SU-DHL-6 (cell line): ENCODE results near the gene NAT9.

Experiments used
- H2AFZ ChIP-seq: fragments of 200-600 bp; sonication (generic); 2 replicates; pipeline ENCODE4 v1.6.1; 2014; ENCODE audit warnings: low read depth, mild to moderate bottlenecking, moderate library complexity, mixed read lengths, antibody characterized with exemption, low read length; ENCODE audit not compliant: severe bottlenecking
- H3F3A ChIP-seq: fragments of 200-600 bp; shearing (Covaris generic); 2 replicates; pipeline ENCODE4 v1.6.0; 2016; ENCODE audit warnings: antibody characterized with exemption, mild to moderate bottlenecking; ENCODE audit not compliant: insufficient read depth
- H3K27ac ChIP-seq: fragments of 200-600 bp; sonication (generic); 2 replicates; pipeline ENCODE4 v1.5.1; 2016; ENCODE audit warnings: low read depth, mild to moderate bottlenecking, low read length, moderate library complexity, mixed read lengths
- H3K27me3 ChIP-seq: fragments of 200-600 bp; sonication (generic), shearing (Covaris generic); 2 replicates; pipeline ENCODE4 v1.6.0; 2014; ENCODE audit warnings: mild to moderate bottlenecking, low read length
- H3K36me3 ChIP-seq: fragments of 200-600 bp; sonication (generic); 2 replicates; pipeline ENCODE4 v1.6.1; 2014; ENCODE audit warnings: mild to moderate bottlenecking, low read length, mixed read lengths
- H3K4me2 ChIP-seq: fragments of 300-600, 200-600 bp; shearing (Covaris generic), sonication (generic); 2 replicates; pipeline ENCODE4 v1.6.0; 2014; ENCODE audit warnings: low read length, low read depth, mild to moderate bottlenecking; ENCODE audit not compliant: poor library complexity, severe bottlenecking
- H3K4me3 ChIP-seq: fragments of 200-600 bp; sonication (generic); 2 replicates; pipeline ENCODE4 v1.5.1; 2014; ENCODE audit warnings: antibody characterized with exemption, low read length, mild to moderate bottlenecking, mixed read lengths; ENCODE audit not compliant: insufficient read depth, poor library complexity, severe bottlenecking
- H3K79me2 ChIP-seq: fragments of 200-600 bp; sonication (generic); 2 replicates; pipeline ENCODE4 v1.6.1; 2014; ENCODE audit warnings: mild to moderate bottlenecking, low read length, moderate library complexity; ENCODE audit not compliant: insufficient read depth
- H3K9ac ChIP-seq: fragments of 200-600 bp; sonication (generic); 2 replicates; pipeline ENCODE4 v1.7.0; 2014; ENCODE audit warnings: mild to moderate bottlenecking, low read length
- H3K9me2 ChIP-seq: fragments of 200-600 bp; sonication (generic); replicated peaks from 2 replicates; pipeline ENCODE4 v1.6.1; 2014; ENCODE audit warnings: low read length; ENCODE audit not compliant: insufficient read depth
- H3K9me3 ChIP-seq: fragments of 200-600 bp; sonication (generic); 2 replicates; pipeline ENCODE4 v1.6.1; 2014; ENCODE audit warnings: low read length, mixed read lengths; ENCODE audit not compliant: insufficient read depth
- H4K20me1 ChIP-seq: fragments of 200-600 bp; sonication (generic); 2 replicates; pipeline ENCODE4 v1.6.1; 2014; ENCODE audit warnings: low read depth, mild to moderate bottlenecking, antibody characterized with exemption, low read length, moderate library complexity, mixed read lengths
- CTCF ChIP-seq: fragments of 200-600 bp; sonication (generic); IDR thresholded peaks from one replicate; pipeline ENCODE4 v1.5.1; 2017; ENCODE audit warnings: antibody characterized with exemption, mild to moderate bottlenecking, low read length, moderate library complexity; ENCODE audit not compliant: insufficient read depth, poor library complexity, severe bottlenecking
- EZH2phosphoT487 ChIP-seq: fragments of 200-600 bp; sonication (generic), shearing (Covaris generic); conservative IDR thresholded peaks from 2 replicates; pipeline ENCODE4 v1.6.1; 2018; ENCODE audit warnings: mild to moderate bottlenecking, antibody characterized with exemption, low read length, moderate library complexity, mixed read lengths

NAT9 gene

GRCh38 chr17:74768069-74768762, 7.9 kb downstream of the NAT9 start:
- Histone ChIP-seq H4K20me1 (no peaks in the 10 kb centered on the region), H2AFZ (no peak overlapping the region), H3F3A (0 out of 2 replicates have a peak, but pooled peaks cover 4% of the 10 kb centered on the region), H3K4me3 (no peak overlapping the region), H3K27ac (no peak overlapping the region), H3K79me2 (no peaks in the 10 kb centered on the region), H3K9me2 (no peaks in the 10 kb centered on the region), H3K9ac (no peak overlapping the region), H3K9me3 (no peaks in the 10 kb centered on the region), H3K36me3 (no peaks in the 10 kb centered on the region), H3K27me3 (no peaks in the 10 kb centered on the region), H3K4me2 (no peak overlapping the region)
- TF ChIP-seq EZH2phosphoT487 (no peak), CTCF (no peak)

DNA sequence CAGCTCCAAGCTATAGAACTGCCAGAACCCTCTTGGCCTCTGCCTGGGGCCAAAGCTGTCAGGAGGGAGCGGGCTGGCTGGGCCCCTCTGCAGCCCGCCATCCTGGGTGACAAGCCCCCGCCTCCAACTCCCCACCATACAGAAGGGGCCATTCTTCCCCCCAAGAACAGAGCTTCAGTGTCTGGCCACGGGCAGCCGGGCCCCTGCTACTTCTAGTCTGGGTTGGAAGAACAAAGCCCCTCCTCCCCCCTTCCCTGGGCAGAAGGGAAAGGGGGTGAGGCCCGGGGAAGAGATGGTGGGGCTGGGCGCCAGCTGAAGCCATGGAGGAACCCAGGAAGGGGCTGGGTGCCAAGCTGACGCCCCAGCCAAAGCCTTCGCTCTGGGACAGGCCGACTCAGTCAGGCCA, 9.0 kb downstream of the NAT9 start:
- Histone ChIP-seq H3K9ac (no peak overlapping the region), H3K27me3 (no peaks in the 10 kb centered on the region), H2AFZ (no peak overlapping the region), H3K9me3 (no peaks in the 10 kb centered on the region), H3F3A (0 out of 2 replicates have a peak, but pooled peaks cover 4% of the 10 kb centered on the region), H3K4me2 (no peak overlapping the region), H3K36me3 (no peaks in the 10 kb centered on the region), H3K79me2 (no peaks in the 10 kb centered on the region), H4K20me1 (no peaks in the 10 kb centered on the region), H3K4me3 (no peak overlapping the region), H3K27ac (no peak overlapping the region), H3K9me2 (no peaks in the 10 kb centered on the region)
- TF ChIP-seq EZH2phosphoT487 (no peak), CTCF (no peak)

GRCh38 chr17:74766413-74766812, 9.7 kb downstream of the NAT9 start:
- H3K36me3 ChIP-seq, result no peaks in the 10 kb centered on the region
- H3K79me2 ChIP-seq, result no peaks in the 10 kb centered on the region
- H2AFZ ChIP-seq, result no peak overlapping the region
- H3K4me3 ChIP-seq, result no peak overlapping the region
- H3K9me3 ChIP-seq, result no peaks in the 10 kb centered on the region
- TF ChIP-seq CTCF, result no peak
- TF ChIP-seq EZH2phosphoT487, result no peak
- H4K20me1 ChIP-seq, result no peaks in the 10 kb centered on the region
- no peaks in the 10 kb centered on the region for H3K9me2 ChIP-seq
- no peak overlapping the region for H3K4me2 ChIP-seq
- H3K27ac ChIP-seq, result no peak overlapping the region
- no peak overlapping the region for H3K9ac ChIP-seq
- 0 out of 2 replicates have a peak, but pooled peaks cover 4% of the 10 kb centered on the region for H3F3A ChIP-seq
- H3K27me3 ChIP-seq, result no peaks in the 10 kb centered on the region
